HepG2 (cell line): ENCODE data around the gene KDM4F. TPM values are rescaled to one million over a fixed set of nuclear protein-coding genes. Genes with fewer than 3 reads are reported as not detected.

ENCODE experiments used
- ATF3 ChIP-seq: sonication (generic); formaldehyde crosslinking; IDR thresholded peaks from 2 replicates; pipeline ENCODE4 v1.4.0; 2020; ENCODE audit warnings: missing genetic modification reagents
- FOXK1 ChIP-seq: sonication (generic); formaldehyde crosslinking; IDR thresholded peaks from 2 replicates; pipeline ENCODE4 v1.4.0; 2020; ENCODE audit warnings: low read depth, missing genetic modification reagents, borderline replicate concordance
- GATAD2A ChIP-seq: IDR thresholded peaks from 2 replicates; pipeline ENCODE4 v1.6.1; 2016
- HMGXB3 ChIP-seq: sonication (generic); formaldehyde crosslinking; IDR thresholded peaks from 2 replicates; pipeline ENCODE4 v1.4.0; 2020; ENCODE audit warnings: missing genetic modification reagents, borderline replicate concordance
- HNRNPK ChIP-seq: fragments of 200-400 bp; formaldehyde crosslinking; IDR thresholded peaks from 2 replicates; pipeline ENCODE4 v1.6.1; 2018; ENCODE audit warnings: low read length, low read depth, moderate library complexity, mild to moderate bottlenecking; ENCODE audit not compliant: poor library complexity, severe bottlenecking
- IKZF5 ChIP-seq: IDR thresholded peaks from 2 replicates; pipeline ENCODE4 v1.6.1; 2018; ENCODE audit warnings: missing genetic modification reagents, mild to moderate bottlenecking, missing compliant biosample characterization
- LBX2 ChIP-seq: sonication (generic); formaldehyde crosslinking; IDR thresholded peaks from 2 replicates; pipeline ENCODE4 v1.5.0; 2020; ENCODE audit warnings: missing genetic modification reagents, mild to moderate bottlenecking, borderline replicate concordance
- MAFF ChIP-seq: IDR thresholded peaks from 2 replicates; pipeline ENCODE4 v1.6.1; 2011; ENCODE audit warnings: low read depth, low read length, improper control_type of control experiment
- NKX3-1 ChIP-seq: sonication (generic); formaldehyde crosslinking; IDR thresholded peaks from 2 replicates; pipeline ENCODE4 v1.5.0; 2020; ENCODE audit warnings: missing genetic modification reagents
- NR3C1 ChIP-seq: sonication (generic); formaldehyde crosslinking; IDR thresholded peaks from 2 replicates; pipeline ENCODE4 v1.4.0; 2020; ENCODE audit warnings: missing genetic modification reagents
- PHF8 ChIP-seq: sonication (generic); formaldehyde crosslinking; IDR thresholded peaks from 2 replicates; pipeline ENCODE4 v1.5.0; 2020; ENCODE audit warnings: missing genetic modification reagents
- POLR2AphosphoS2 ChIP-seq: IDR thresholded peaks from 2 replicates; pipeline ENCODE4 v1.6.1; 2011; ENCODE audit warnings: low read depth, low read length, improper control_type of control experiment
- POLR2G ChIP-seq: fragments of 200-400 bp; formaldehyde crosslinking; IDR thresholded peaks from 2 replicates; pipeline ENCODE4 v1.6.1; 2018; ENCODE audit warnings: mild to moderate bottlenecking, low read depth, low read length, moderate library complexity
- RBM39 ChIP-seq: fragments of 200-400 bp; formaldehyde crosslinking; IDR thresholded peaks from one replicate; pipeline ENCODE4 v1.6.1; 2018; ENCODE audit warnings: antibody characterized with exemption, mild to moderate bottlenecking, low read depth, low read length; ENCODE audit not compliant: poor library complexity, severe bottlenecking
- SALL2 ChIP-seq: sonication (generic); formaldehyde crosslinking; IDR thresholded peaks from 2 replicates; pipeline ENCODE4 v1.8.1; 2023; ENCODE audit warnings: mild to moderate bottlenecking, missing genetic modification reagents, inconsistent platforms
- THAP11 ChIP-seq: IDR thresholded peaks from 2 replicates; pipeline ENCODE4 v1.6.1; 2016; ENCODE audit warnings: missing biosample characterization, missing genetic modification reagents
- ZBTB20 ChIP-seq: sonication (generic); formaldehyde crosslinking; IDR thresholded peaks from 2 replicates; pipeline ENCODE4 v1.8.1; 2023; ENCODE audit warnings: missing genetic modification reagents, low read depth, mild to moderate bottlenecking, borderline replicate concordance
- ZNF143 ChIP-seq: sonication (generic); formaldehyde crosslinking; IDR thresholded peaks from 2 replicates; pipeline ENCODE4 v1.4.0; 2020; ENCODE audit warnings: missing genetic modification reagents
- ZNF589 ChIP-seq: sonication (generic); formaldehyde crosslinking; conservative IDR thresholded peaks from 2 replicates; pipeline ENCODE4 v1.8.0; 2022; ENCODE audit warnings: mild to moderate bottlenecking, moderate library complexity, missing genetic modification reagents
- ZNF598 ChIP-seq: sonication (generic); formaldehyde crosslinking; IDR thresholded peaks from 2 replicates; pipeline ENCODE4 v1.5.1; 2020; ENCODE audit warnings: mild to moderate bottlenecking, missing genetic modification reagents, borderline replicate concordance
- ZNF775 ChIP-seq: sonication (generic); formaldehyde crosslinking; IDR thresholded peaks from 2 replicates; pipeline ENCODE4 v1.4.0; 2020; ENCODE audit warnings: missing genetic modification reagents, mild to moderate bottlenecking, moderate library complexity, borderline replicate concordance
- ZNF777 ChIP-seq: sonication (generic); formaldehyde crosslinking; IDR thresholded peaks from 2 replicates; pipeline ENCODE4 v1.4.0; 2020; ENCODE audit warnings: missing genetic modification reagents
- ZZZ3 ChIP-seq: sonication (generic); formaldehyde crosslinking; IDR thresholded peaks from 2 replicates; pipeline ENCODE4 v1.4.0; 2020; ENCODE audit warnings: missing genetic modification reagents, mild to moderate bottlenecking, borderline replicate concordance
- polyA plus RNA-seq, 8 experiments: library from polyadenylated mRNA; depleted of rRNA in 3 of 8; stranded (reverse) in 7 of 8; unstranded in 1 of 8; fragments of >200 nt; fragmentation: Illumina TruSeq in 4 of 8; extraction: Trizol in 4 of 8; gene quantifications; 2 replicates each; pipeline versions ENCODE4 v1.2.1 to v1.2.3, GENCODE V29; 2011 to 2016; ENCODE audit warnings: low read depth in 4 of 8, missing spikeins in 1 of 8, mixed read lengths in 1 of 8; ENCODE audit not compliant: insufficient read depth in 1 of 8
- total RNA-seq, 5 experiments: library from RNA; depleted of rRNA; stranded (reverse); fragments of >200 nt; fragmentation: Illumina TruSeq; extraction: Trizol; gene quantifications; 2 replicates each; pipeline ENCODE4 v1.2.3, GENCODE V29; 2016; ENCODE audit warnings: low read depth in 1 of 5

KDM4F gene
- total and polyA plus RNA-seq, 2 of the 13 experiments (the other 11 are each of a cell fraction or from before 2014, with no cell fraction given) = not detected

GRCh38 chr11:95068549-95068948, 19.3 kb downstream of the KDM4F start (continued):
- TF ChIP-seq LBX2 (no peak), IKZF5 (CRISPR knock-in tag) (peak; percentile 70; the same call in 1 of the 2 replicates), RBM39 (no peak), ZNF589 (CRISPR knock-in tag) (no peak), FOXK1 (peak; percentile 96), HNRNPK (no peak), ZNF143 (0 out of 2 replicates have a peak, but pooled peaks have one; percentile 19), ZNF598 (CRISPR knock-in tag) (no peak), GATAD2A (CRISPR knock-in tag) (peak; percentile 60), ZBTB20 (CRISPR knock-in tag) (no peak), PHF8 (CRISPR knock-in tag) (peak; percentile 62), POLR2AphosphoS2 (no peak), MAFF (0 out of 2 replicates have a peak, but pooled peaks have one; percentile 26), NKX3-1 (CRISPR knock-in tag) (peak; percentile 54; the same call in 1 of the 2 replicates), ZNF775 (CRISPR knock-in tag) (no peak), ZNF777 (CRISPR knock-in tag) (peak; percentile 48), POLR2G (peak; percentile 69), HMGXB3 (CRISPR knock-in tag) (peak; percentile 100), THAP11 (peak; percentile 81), SALL2 (CRISPR knock-in tag) (no peak), NR3C1 (no peak), ATF3 (CRISPR knock-in tag) (no peak), ZZZ3 (CRISPR knock-in tag) (no peak)
